ENCODE measurements around the gene NAA80. TPM values are rescaled to one million over a fixed set of nuclear protein-coding genes. Genes with fewer than 3 reads are reported as not detected.

Gene NAA80
- total and polyA plus RNA-seq, 10 of the 15 experiments (the other 5 are each of a cell fraction or from before 2014, with no cell fraction given) = 0.48 to 12.7 (median 6.7) TPM

DNA sequence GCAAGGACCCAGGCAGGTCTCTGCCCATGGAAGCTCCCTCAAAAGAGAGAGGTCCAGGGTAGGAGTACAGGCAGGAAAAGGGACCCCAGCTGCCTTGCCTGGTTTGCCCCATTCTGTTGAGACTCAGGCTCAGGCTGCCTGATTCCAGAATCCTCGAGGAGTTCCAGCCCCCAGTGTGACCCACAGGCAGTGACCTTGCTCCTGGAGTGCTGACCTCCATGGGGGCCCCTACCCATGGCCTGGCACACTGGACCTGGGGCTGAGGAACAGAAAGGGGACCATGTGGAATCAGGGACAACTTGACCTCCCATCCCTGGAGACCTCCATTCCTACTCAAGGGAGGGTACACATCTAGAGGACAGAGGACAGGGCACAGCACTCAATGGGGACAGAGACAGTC is 33.6 kb downstream of the NAA80 start (continued):
- TF ChIP-seq, protein P1, sequence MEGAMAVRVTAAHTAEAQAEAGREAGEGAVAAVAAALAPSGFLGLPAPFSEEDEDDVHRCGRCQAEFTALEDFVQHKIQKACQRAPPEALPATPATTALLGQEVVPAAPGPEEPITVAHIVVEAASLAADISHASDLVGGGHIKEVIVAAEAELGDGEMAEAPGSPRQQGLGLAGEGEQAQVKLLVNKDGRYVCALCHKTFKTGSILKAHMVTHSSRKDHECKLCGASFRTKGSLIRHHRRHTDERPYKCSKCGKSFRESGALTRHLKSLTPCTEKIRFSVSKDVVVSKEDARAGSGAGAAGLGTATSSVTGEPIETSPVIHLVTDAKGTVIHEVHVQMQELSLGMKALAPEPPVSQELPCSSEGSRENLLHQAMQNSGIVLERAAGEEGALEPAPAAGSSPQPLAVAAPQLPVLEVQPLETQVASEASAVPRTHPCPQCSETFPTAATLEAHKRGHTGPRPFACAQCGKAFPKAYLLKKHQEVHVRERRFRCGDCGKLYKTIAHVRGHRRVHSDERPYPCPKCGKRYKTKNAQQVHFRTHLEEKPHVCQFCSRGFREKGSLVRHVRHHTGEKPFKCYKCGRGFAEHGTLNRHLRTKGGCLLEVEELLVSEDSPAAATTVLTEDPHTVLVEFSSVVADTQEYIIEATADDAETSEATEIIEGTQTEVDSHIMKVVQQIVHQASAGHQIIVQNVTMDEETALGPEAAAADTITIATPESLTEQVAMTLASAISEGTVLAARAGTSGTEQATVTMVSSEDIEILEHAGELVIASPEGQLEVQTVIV (IDR thresholded peaks at IDR 0.05; ENCODE audit: borderline replicate concordance, partially characterized antibody) = no peak
- no peak for TF ChIP-seq TARDBP (IDR thresholded peaks at IDR 0.05; ENCODE audit: borderline replicate concordance)
- no peak for TF ChIP-seq FOXK2 (IDR thresholded peaks at IDR 0.05)
- TF ChIP-seq TBL1XR1 (IDR thresholded peaks at IDR 0.05; ENCODE audit: low read depth, low read length) = no peak
- TF ChIP-seq HDGF (IDR thresholded peaks at IDR 0.05) = no peak
- TF ChIP-seq WRNIP1 (IDR thresholded peaks at IDR 0.05; ENCODE audit: borderline replicate concordance, low read depth, low read length) = no peak
- no peak for TF ChIP-seq ZBED1 (IDR thresholded peaks at IDR 0.05; ENCODE audit: borderline replicate concordance)

DNA sequence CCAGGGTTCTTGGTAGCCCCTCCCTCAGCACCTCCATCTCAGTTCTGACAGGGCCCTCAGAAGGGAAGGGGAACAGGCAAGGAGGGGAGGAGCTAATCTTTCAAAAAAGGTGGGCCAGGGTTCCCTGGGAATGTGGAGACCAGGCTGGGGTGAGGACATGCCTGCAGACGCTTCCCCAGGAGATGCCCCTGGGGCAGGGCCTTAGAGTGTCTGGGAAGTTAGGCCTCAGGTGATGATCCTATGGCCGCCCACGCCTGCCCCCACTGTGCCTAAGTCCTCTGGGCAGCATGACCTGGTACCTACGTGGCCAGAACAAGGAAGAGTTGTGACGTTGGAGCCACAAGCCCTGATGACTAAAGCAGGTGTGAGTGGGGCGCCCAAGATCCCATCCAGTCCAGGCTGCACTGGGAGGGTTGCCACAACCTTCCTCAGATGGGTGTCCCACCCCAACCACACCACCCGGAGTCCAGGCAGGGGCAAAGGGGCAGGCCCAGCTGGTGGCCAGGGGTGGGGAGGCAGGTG is 34.2 kb downstream of the NAA80 start:
- FAIRE-seq = no peak
- no peak for ATAC-seq
- Histone ChIP-seq H3K4me1 (ENCODE audit: control insufficient read depth, insufficient read depth, low read length) (peaks cover 9% of the 10 kb centered on the region), H2AFZ (ENCODE audit: control insufficient read depth, low read depth, low read length) (no peak overlapping the region), H3K36me3 (ENCODE audit: control insufficient read depth in 2 of 2, insufficient read depth in 2 of 2, low read length in 1 of 2) (no peaks in the 10 kb centered on the region), H3K9ac (ENCODE audit: control insufficient read depth, insufficient read depth, low read length) (no peak overlapping the region), H3K79me2 (ENCODE audit: control insufficient read depth, insufficient read depth, low read length) (no peaks in the 10 kb centered on the region), H4K20me1 (ENCODE audit: control insufficient read depth, insufficient read depth) (no peaks in the 10 kb centered on the region), H3K27ac (ENCODE audit: control insufficient read depth, insufficient read depth) (no peak overlapping the region), H3K27me3 (replicated peaks in 1 of 2; ENCODE audit: control insufficient read depth in 2 of 2, insufficient read depth in 2 of 2, low read length in 1 of 2) (peaks cover 0 to 4% of the 10 kb centered on the region in 2 experiments; a peak in 1 of 4 replicates), H3K4me3 (no peak overlapping the region), H3K4me2 (ENCODE audit: control insufficient read depth, insufficient read depth) (no peak overlapping the region), H3K9me3 (replicated peaks; ENCODE audit: control insufficient read depth, insufficient read depth, low read length) (no peaks in the 10 kb centered on the region)
- WGBS (ENCODE audit: insufficient coverage, insufficient replicate concordance, low lambda C conversion rate, missing lambda C conversion rate) = 18% methylated on average over 7 of the region's 7 CpGs
- POLR2A ChIA-PET = no interaction called here
- intact Hi-C loops (cut with micrococcal nuclease; ENCODE audit: unreplicated experiment) = no loop called here
- RAD21 ChIA-PET (ENCODE audit: unreplicated experiment) = no interaction called here
- in situ Hi-C loops (cut with MboI) = no loop called here
- no TSS peak for BruUV-seq (replicated peaks)
- SMC1A ChIA-PET (ENCODE audit: uncharacterized antibody, unreplicated experiment) = no interaction called here
- CTCF ChIA-PET = no interaction called here
- DNase-seq (ENCODE audit: low read depth, low spot score) = no peak
- TF ChIP-seq MYB (IDR thresholded peaks at IDR 0.05; ENCODE audit: borderline replicate concordance, low read depth, low read length) = no peak
- TF ChIP-seq, protein P2, sequence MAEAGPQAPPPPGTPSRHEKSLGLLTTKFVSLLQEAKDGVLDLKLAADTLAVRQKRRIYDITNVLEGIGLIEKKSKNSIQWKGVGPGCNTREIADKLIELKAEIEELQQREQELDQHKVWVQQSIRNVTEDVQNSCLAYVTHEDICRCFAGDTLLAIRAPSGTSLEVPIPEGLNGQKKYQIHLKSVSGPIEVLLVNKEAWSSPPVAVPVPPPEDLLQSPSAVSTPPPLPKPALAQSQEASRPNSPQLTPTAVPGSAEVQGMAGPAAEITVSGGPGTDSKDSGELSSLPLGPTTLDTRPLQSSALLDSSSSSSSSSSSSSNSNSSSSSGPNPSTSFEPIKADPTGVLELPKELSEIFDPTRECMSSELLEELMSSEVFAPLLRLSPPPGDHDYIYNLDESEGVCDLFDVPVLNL (IDR thresholded peaks at IDR 0.05; ENCODE audit: low read depth, low read length) = no peak
- TF ChIP-seq MTA2 (IDR thresholded peaks at IDR 0.05; ENCODE audit: low read depth) = no peak
- TF ChIP-seq CHD1 (IDR thresholded peaks at IDR 0.05; ENCODE audit: low read depth, low read length) = no peak
- TF ChIP-seq NFXL1 (IDR thresholded peaks at IDR 0.05; ENCODE audit: borderline replicate concordance) = no peak
- TF ChIP-seq, protein P3, sequence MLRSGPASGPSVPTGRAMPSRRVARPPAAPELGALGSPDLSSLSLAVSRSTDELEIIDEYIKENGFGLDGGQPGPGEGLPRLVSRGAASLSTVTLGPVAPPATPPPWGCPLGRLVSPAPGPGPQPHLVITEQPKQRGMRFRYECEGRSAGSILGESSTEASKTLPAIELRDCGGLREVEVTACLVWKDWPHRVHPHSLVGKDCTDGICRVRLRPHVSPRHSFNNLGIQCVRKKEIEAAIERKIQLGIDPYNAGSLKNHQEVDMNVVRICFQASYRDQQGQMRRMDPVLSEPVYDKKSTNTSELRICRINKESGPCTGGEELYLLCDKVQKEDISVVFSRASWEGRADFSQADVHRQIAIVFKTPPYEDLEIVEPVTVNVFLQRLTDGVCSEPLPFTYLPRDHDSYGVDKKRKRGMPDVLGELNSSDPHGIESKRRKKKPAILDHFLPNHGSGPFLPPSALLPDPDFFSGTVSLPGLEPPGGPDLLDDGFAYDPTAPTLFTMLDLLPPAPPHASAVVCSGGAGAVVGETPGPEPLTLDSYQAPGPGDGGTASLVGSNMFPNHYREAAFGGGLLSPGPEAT (IDR thresholded peaks at IDR 0.05; ENCODE audit: low read depth) = no peak
- TF ChIP-seq HDAC2 (IDR thresholded peaks at IDR 0.05) = no peak
- no peak for TF ChIP-seq SREBF1 (IDR thresholded peaks at IDR 0.05; ENCODE audit: low read length)
- TF ChIP-seq, protein P4, sequence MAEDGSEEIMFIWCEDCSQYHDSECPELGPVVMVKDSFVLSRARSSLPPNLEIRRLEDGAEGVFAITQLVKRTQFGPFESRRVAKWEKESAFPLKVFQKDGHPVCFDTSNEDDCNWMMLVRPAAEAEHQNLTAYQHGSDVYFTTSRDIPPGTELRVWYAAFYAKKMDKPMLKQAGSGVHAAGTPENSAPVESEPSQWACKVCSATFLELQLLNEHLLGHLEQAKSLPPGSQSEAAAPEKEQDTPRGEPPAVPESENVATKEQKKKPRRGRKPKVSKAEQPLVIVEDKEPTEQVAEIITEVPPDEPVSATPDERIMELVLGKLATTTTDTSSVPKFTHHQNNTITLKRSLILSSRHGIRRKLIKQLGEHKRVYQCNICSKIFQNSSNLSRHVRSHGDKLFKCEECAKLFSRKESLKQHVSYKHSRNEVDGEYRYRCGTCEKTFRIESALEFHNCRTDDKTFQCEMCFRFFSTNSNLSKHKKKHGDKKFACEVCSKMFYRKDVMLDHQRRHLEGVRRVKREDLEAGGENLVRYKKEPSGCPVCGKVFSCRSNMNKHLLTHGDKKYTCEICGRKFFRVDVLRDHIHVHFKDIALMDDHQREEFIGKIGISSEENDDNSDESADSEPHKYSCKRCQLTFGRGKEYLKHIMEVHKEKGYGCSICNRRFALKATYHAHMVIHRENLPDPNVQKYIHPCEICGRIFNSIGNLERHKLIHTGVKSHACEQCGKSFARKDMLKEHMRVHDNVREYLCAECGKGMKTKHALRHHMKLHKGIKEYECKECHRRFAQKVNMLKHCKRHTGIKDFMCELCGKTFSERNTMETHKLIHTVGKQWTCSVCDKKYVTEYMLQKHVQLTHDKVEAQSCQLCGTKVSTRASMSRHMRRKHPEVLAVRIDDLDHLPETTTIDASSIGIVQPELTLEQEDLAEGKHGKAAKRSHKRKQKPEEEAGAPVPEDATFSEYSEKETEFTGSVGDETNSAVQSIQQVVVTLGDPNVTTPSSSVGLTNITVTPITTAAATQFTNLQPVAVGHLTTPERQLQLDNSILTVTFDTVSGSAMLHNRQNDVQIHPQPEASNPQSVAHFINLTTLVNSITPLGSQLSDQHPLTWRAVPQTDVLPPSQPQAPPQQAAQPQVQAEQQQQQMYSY (CRISPR knock-in tag; IDR thresholded peaks at IDR 0.05) = no peak

Data from GM12878 (cell line).